K562 (cell line): ENCODE results near the gene ZBTB2. TPM values are rescaled to one million over a fixed set of nuclear protein-coding genes. Genes with fewer than 3 reads are reported as not detected.

Source experiments
- BHLHE40 ChIP-seq: IDR thresholded peaks from 2 replicates; pipeline ENCODE4 v1.6.1; 2011; ENCODE audit warnings: low read length, improper control_type of control experiment
- CHCHD3 ChIP-seq: fragments of 250-450 bp; sonication (Bioruptor Pico); IDR thresholded peaks from 2 replicates; pipeline ENCODE4 v2.1.2; 2022; ENCODE audit warnings: mild to moderate bottlenecking
- COPS2 ChIP-seq: fragments of 450-650 bp; conservative IDR thresholded peaks from 2 replicates; pipeline ENCODE4 v1.6.1; 2016; ENCODE audit warnings: mild to moderate bottlenecking, moderate library complexity
- JUND ChIP-seq, 2 experiments: IDR thresholded peaks; 2 replicates in 1 of 2; 3 replicates in 1 of 2; pipeline ENCODE4 v1.6.1; 2011; ENCODE audit warnings: borderline replicate concordance in 2 of 2, low read depth in 2 of 2, low read length in 2 of 2, improper control_type of control experiment in 1 of 2, missing biosample characterization in 1 of 2, missing genetic modification characterization in 1 of 2, missing genetic modification reagents in 1 of 2
- KAT8 ChIP-seq: fragments of 450-650 bp; IDR thresholded peaks from 2 replicates; pipeline ENCODE4 v1.6.1; 2016; ENCODE audit warnings: low read depth, mild to moderate bottlenecking
- MED1 ChIP-seq: sonication (generic); formaldehyde crosslinking; IDR thresholded peaks from 2 replicates; pipeline ENCODE4 v1.8.1; 2023; ENCODE audit warnings: missing genetic modification reagents, borderline replicate concordance
- POLR3A ChIP-seq: IDR thresholded peaks from 2 replicates; pipeline ENCODE4 v1.6.1; 2011; ENCODE audit warnings: borderline replicate concordance, mild to moderate bottlenecking, moderate library complexity; ENCODE audit not compliant: insufficient read length, insufficient read depth; ENCODE audit errors: extremely low read depth
- RAD21 ChIP-seq, 2 experiments: fragments of 250-450 bp in 1 of 2; fragments of 450-650 bp in 1 of 2; sonication (Bioruptor Pico) in 1 of 2; formaldehyde crosslinking in 1 of 2; IDR thresholded peaks in 1 of 2; conservative IDR thresholded peaks in 1 of 2; 2 replicates each; pipeline versions ENCODE4 v1.4.0 to v1.8.0; 2020 to 2022; ENCODE audit warnings: mild to moderate bottlenecking in 2 of 2, moderate library complexity in 1 of 2
- SRF ChIP-seq, 2 experiments: fragments of 250-450, 450-650 bp in 1 of 2; sonication (Bioruptor Pico) in 1 of 2; sonication (generic) in 1 of 2; formaldehyde crosslinking; IDR thresholded peaks; 2 replicates each; pipeline versions ENCODE4 v1.5.0 to v1.5.1; 2020 to 2022; ENCODE audit warnings: mild to moderate bottlenecking in 1 of 2, missing genetic modification reagents in 1 of 2
- SRSF7 ChIP-seq: fragments of 200-400 bp; formaldehyde crosslinking; optimal IDR thresholded peaks from 2 replicates; pipeline ENCODE3; 2017; ENCODE audit warnings: mild to moderate bottlenecking, low read depth, low read length
- TCF7L2 ChIP-seq: fragments of 150-350 bp; IDR thresholded peaks from 2 replicates; pipeline ENCODE4 v1.6.1; 2016; ENCODE audit warnings: low read depth, mild to moderate bottlenecking, low read length, moderate library complexity
- TEAD1 ChIP-seq, 2 experiments: fragments of 450-650 bp in 1 of 2; sonication (generic) in 1 of 2; formaldehyde crosslinking; IDR thresholded peaks; 2 replicates each; pipeline versions ENCODE4 v1.4.0 to v1.8.0; 2020 to 2022; ENCODE audit warnings: mild to moderate bottlenecking in 2 of 2, missing genetic modification reagents in 1 of 2
- polyA plus RNA-seq, 8 experiments: library from polyadenylated mRNA; depleted of rRNA in 4 of 8; stranded (reverse) in 5 of 8; unstranded in 3 of 8; fragments of >200 nt; fragmentation: Nextera tagmentation in 2 of 8; fragmentation: Illumina TruSeq in 1 of 8; extraction: Ambion mirVana in 2 of 8; extraction: Trizol in 1 of 8; gene quantifications; 2 replicates each; pipeline versions ENCODE4 v1.2.1 to v1.2.3, GENCODE V29; 2011 to 2014; ENCODE audit warnings: inconsistent platforms in 1 of 8, missing spikeins in 1 of 8
- total RNA-seq, 7 experiments: library from RNA; depleted of rRNA in 6 of 7; stranded (reverse); fragments of >200 nt in 6 of 7; fragmentation: Illumina TruSeq in 2 of 7; extraction: Trizol in 2 of 7; gene quantifications; 2 replicates each; pipeline versions ENCODE4 v1.2.1 to v1.2.3, GENCODE V29; 2011 to 2021; ENCODE audit warnings: low replicate concordance in 1 of 7
- TF ChIP-seq, protein P1 (sequence below): IDR thresholded peaks from 3 replicates; pipeline ENCODE4 v1.6.1; 2011; ENCODE audit warnings: borderline replicate concordance, mild to moderate bottlenecking, moderate library complexity; ENCODE audit not compliant: insufficient read length; ENCODE audit errors: extremely low read depth
- TF ChIP-seq, protein P2 (sequence below): fragments of 250-450 bp; sonication (Bioruptor Pico); IDR thresholded peaks from 2 replicates; pipeline ENCODE4 v1.8.0; 2021; ENCODE audit warnings: mild to moderate bottlenecking, moderate library complexity
- TF ChIP-seq, protein P3 (sequence below): fragments of 450-650 bp; IDR thresholded peaks from 2 replicates; pipeline ENCODE4 v1.6.1; 2016
- TF ChIP-seq, protein P4 (sequence below): fragments of 250-450 bp; sonication (Bioruptor Pico); IDR thresholded peaks from 2 replicates; pipeline ENCODE4 v1.9.0; 2021; ENCODE audit warnings: mild to moderate bottlenecking
- TF ChIP-seq, protein P5 (sequence below): fragments of 450-650 bp; IDR thresholded peaks from one replicate; pipeline ENCODE4 v1.6.1; 2018; ENCODE audit warnings: mild to moderate bottlenecking, moderate library complexity; ENCODE audit not compliant: partially characterized antibody

Gene ZBTB2
- total and polyA plus RNA-seq, 9 of the 15 experiments (the other 6 are each of a cell fraction or from before 2014, with no cell fraction given), result 5.1 to 26.2 (median 16.4) TPM

DNA sequence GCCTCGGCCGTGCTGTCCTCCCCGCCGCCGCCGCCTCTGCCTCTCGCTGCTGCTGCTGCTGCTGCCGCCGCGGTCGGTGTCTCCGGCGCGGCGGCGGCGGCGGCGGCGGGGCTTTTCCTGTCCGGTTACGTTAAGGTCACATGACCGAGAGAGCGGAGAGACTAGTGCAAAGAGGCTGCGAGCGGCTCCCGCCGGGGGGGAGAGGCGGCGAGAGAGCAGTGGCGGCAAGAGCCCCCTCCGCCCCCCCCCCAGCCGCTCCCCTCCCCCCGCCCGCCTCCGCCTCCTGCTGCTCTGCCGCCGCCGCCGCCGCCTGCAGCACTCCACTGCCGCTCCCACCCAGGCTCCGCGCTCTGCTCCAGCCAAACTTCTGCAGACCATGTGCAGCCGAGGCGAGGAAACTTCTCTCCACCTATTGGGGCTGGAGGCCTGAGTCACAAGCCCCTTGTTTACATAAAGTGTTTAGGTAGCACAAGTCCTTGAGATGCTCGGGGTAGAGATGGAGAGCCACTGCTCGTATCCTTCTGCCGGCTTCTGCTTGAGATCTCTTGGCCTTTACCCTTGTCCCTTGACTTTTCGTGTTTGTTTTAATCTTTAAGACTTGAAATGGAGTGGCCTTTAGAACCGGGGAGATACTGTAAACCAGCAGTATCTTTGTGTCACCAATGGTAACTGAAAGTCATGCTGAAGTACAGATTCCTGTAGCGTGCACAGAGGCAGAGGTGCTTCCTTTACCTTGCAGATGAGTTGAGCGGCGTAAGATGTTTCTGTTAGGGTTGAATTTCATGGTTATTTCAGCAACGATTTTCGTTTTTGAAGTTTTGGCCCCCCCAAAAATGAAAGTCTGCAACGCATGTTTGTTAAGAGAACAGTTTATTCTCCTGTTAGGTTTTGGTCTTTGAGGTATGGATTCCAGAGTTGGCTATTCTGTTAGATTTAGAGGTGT is at the start of gene ZBTB2 (continued):
- TF ChIP-seq, protein P1, sequence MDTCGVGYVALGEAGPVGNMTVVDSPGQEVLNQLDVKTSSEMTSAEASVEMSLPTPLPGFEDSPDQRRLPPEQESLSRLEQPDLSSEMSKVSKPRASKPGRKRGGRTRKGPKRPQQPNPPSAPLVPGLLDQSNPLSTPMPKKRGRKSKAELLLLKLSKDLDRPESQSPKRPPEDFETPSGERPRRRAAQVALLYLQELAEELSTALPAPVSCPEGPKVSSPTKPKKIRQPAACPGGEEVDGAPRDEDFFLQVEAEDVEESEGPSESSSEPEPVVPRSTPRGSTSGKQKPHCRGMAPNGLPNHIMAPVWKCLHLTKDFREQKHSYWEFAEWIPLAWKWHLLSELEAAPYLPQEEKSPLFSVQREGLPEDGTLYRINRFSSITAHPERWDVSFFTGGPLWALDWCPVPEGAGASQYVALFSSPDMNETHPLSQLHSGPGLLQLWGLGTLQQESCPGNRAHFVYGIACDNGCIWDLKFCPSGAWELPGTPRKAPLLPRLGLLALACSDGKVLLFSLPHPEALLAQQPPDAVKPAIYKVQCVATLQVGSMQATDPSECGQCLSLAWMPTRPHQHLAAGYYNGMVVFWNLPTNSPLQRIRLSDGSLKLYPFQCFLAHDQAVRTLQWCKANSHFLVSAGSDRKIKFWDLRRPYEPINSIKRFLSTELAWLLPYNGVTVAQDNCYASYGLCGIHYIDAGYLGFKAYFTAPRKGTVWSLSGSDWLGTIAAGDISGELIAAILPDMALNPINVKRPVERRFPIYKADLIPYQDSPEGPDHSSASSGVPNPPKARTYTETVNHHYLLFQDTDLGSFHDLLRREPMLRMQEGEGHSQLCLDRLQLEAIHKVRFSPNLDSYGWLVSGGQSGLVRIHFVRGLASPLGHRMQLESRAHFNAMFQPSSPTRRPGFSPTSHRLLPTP, result no peak
- no peak for TF ChIP-seq TCF7L2
- 0 out of 4 replicates have a peak, but pooled peaks of 1 of the 2 experiments have one; percentile 15 for TF ChIP-seq TEAD1 (CRISPR knock-in tag; IDR thresholded peaks at IDR 0.05)
- no peak for TF ChIP-seq COPS2
- TF ChIP-seq, protein P2, sequence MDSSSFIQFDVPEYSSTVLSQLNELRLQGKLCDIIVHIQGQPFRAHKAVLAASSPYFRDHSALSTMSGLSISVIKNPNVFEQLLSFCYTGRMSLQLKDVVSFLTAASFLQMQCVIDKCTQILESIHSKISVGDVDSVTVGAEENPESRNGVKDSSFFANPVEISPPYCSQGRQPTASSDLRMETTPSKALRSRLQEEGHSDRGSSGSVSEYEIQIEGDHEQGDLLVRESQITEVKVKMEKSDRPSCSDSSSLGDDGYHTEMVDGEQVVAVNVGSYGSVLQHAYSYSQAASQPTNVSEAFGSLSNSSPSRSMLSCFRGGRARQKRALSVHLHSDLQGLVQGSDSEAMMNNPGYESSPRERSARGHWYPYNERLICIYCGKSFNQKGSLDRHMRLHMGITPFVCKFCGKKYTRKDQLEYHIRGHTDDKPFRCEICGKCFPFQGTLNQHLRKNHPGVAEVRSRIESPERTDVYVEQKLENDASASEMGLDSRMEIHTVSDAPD (CRISPR knock-in tag), result 0 out of 2 replicates have a peak, but pooled peaks have one; percentile 34
- TF ChIP-seq SRSF7, result no peak
- TF ChIP-seq, protein P3, sequence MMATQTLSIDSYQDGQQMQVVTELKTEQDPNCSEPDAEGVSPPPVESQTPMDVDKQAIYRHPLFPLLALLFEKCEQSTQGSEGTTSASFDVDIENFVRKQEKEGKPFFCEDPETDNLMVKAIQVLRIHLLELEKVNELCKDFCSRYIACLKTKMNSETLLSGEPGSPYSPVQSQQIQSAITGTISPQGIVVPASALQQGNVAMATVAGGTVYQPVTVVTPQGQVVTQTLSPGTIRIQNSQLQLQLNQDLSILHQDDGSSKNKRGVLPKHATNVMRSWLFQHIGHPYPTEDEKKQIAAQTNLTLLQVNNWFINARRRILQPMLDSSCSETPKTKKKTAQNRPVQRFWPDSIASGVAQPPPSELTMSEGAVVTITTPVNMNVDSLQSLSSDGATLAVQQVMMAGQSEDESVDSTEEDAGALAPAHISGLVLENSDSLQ, result no peak
- TF ChIP-seq JUND (IDR thresholded peaks at IDR 0.05; ENCODE audit: borderline replicate concordance, low read depth, low read length), result no peak
- no peak for TF ChIP-seq JUND (tag; IDR thresholded peaks at IDR 0.05; ENCODE audit: borderline replicate concordance, low read depth, low read length)
- TF ChIP-seq POLR3A, result no peak
- TF ChIP-seq BHLHE40, result no peak
- TF ChIP-seq, protein P4, sequence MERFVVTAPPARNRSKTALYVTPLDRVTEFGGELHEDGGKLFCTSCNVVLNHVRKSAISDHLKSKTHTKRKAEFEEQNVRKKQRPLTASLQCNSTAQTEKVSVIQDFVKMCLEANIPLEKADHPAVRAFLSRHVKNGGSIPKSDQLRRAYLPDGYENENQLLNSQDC (CRISPR knock-in tag), result peak; percentile 43; the same call in 1 of the 2 replicates
- TF ChIP-seq RAD21 (CRISPR knock-in tag; conservative IDR thresholded peaks at IDR 0.05 in 1 of 2, IDR thresholded peaks at IDR 0.05 in 1 of 2), result 0 out of 4 replicates have a peak, but pooled peaks of 1 of the 2 experiments have one; percentile 2
- TF ChIP-seq KAT8, result no peak
- TF ChIP-seq SRF (CRISPR knock-in tag; IDR thresholded peaks at IDR 0.05), result no peak
- TF ChIP-seq, protein P5, sequence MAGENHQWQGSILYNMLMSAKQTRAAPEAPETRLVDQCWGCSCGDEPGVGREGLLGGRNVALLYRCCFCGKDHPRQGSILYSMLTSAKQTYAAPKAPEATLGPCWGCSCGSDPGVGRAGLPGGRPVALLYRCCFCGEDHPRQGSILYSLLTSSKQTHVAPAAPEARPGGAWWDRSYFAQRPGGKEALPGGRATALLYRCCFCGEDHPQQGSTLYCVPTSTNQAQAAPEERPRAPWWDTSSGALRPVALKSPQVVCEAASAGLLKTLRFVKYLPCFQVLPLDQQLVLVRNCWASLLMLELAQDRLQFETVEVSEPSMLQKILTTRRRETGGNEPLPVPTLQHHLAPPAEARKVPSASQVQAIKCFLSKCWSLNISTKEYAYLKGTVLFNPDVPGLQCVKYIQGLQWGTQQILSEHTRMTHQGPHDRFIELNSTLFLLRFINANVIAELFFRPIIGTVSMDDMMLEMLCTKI, result no peak
- TF ChIP-seq MED1 (CRISPR knock-in tag), result no peak
- TF ChIP-seq CHCHD3 (CRISPR knock-in tag), result no peak
